GM12874 (cell line): ENCODE results near the gene ARHGAP26.

Experiments
- CTCF ChIP-seq: IDR thresholded peaks from 2 replicates; pipeline ENCODE4 v1.5.1; 2011; ENCODE audit warnings: low read depth, mild to moderate bottlenecking, control low read depth, low read length, moderate library complexity; ENCODE audit not compliant: insufficient read depth

ARHGAP26 gene

GRCh38 chr5:143197260-143197656, 427.1 kb downstream of the ARHGAP26 start:
- TF ChIP-seq CTCF, result no peak

DNA sequence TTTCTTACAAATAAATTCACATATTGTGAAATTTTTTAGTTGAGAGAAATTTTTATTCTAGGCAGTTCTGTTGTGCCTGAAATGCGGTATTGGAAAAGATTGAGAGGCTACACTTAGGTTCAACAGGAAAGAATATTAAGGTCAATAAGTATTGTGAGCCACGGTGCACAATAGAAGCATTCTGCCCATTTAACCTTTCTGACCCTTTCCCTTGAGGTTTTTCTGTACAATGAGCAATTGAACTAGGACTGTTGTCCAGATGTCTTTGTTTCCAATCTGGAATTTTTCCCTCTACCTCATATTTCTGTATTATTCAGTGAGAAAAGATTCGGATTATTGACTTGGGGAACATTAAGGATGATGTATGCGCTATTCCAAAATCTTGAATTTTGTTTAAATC, 428.2 kb downstream of the ARHGAP26 start:
- TF ChIP-seq CTCF, result no peak

- no peak for TF ChIP-seq CTCF
Measured at GRCh38 chr5:143199161-143199560, 429.0 kb downstream of the ARHGAP26 start.

DNA sequence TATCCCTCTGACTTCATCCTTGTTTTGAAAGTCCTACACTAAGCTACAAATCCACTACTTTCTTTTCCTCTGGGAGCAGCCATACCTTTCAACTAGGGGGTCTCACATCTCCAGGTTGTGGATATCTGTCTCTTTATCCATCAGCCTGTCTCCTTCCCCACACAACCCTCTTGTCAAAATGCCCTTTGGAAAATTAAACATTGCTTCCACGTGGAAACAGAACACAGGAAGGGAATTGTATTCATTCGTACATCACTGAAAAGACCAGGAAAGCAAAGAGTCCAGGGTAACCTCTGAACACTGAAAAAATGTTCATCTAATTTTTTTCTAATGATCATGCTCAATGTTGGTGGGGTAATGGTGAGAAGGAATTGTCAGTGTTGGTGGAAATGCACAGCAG, 429.7 kb downstream of the ARHGAP26 start:
- TF ChIP-seq CTCF, result no peak

GRCh38 chr5:143200781-143201398, 430.7 kb downstream of the ARHGAP26 start:
- no peak for TF ChIP-seq CTCF

DNA sequence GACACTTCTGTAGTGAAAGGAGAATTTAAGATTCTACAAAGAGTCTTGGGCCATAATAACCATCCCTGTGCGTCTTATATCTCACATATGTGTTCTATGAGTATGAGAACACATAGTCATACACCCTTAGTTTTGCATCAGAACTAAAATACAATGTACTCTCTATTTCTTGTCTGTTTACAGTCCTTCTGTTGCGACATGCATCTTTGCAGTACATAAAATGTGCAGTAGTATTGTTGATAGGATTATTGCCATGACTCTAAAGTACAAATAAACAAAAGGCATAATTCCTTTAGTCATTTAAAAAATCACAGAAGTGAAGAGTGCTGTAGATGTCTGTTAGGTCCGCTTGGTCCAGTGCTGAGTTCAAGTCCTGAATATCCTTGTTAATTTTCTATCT, 431.4 kb downstream of the ARHGAP26 start:
- TF ChIP-seq CTCF, result no peak

DNA sequence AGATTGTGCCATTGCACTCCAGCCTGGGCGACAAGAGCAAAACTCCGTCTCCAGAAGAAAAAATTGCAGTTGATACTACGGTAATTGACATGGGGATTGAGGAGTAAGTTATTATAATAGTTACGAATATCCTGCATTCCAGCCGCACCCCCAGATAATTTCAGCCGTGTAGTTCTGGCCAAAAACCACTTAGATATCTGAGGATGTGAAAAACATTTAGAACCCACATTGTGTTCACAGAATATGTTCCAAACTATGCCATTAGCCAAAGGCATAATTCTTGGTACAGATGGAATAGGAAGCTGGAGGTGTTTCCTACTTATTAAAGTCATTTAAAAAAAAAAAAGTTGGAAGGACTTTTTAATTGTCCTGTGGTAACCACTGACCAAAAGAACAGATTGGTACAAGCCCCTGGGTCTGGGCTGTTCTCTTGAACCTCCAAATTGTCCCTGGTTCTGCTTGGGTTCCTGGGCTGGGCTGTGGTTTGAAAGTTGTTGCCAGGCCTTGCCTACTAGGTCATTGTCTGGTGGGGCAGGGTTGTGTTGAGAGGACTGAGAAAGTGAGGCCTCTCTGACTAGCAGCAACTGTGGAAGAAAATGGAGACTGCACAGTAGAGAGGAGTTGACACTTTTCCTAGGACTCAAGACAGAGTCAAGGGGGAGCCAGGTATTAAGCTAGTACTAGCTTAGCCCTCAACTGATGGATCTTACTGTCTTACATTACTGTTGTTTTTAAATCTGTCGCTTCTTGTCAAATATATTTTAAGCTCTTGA, 434.5 kb downstream of the ARHGAP26 start:
- TF ChIP-seq CTCF, result no peak
